AG04449 (cell line): ENCODE results near the gene MFAP3.
"Not testable (repeated sequence)": the region's sequence is repeated elsewhere in the genome, so short reads cannot be mapped to it uniquely, and the experiment has no call there.

Source experiments
- CTCF ChIA-PET: fragments of 350-600 bp; formaldehyde crosslinking; extraction: SDS; loops from one replicate; lab custom pipeline; 2021; ENCODE audit warnings: antibody characterized with exemption; lab: Yijun Ruan, JAX
- POLR2A ChIA-PET: fragments of 400-600, 350-600 bp; formaldehyde crosslinking; extraction: SDS; loops from one replicate; lab custom pipeline; 2020; ENCODE audit warnings: antibody characterized with exemption, inconsistent platforms; lab: Yijun Ruan, JAX
- DNase-seq: peaks from one replicate; pipeline ENCODE4 v3.0.0-alpha.2; 2010; ENCODE audit warnings: low read depth, low spot score
- H3K4me3 ChIP-seq: 2 replicates; pipeline ENCODE4 v1.5.1; 2011; ENCODE audit warnings: low read depth, mild to moderate bottlenecking, control low read depth, low read length
- TF ChIP-seq, protein P1 (sequence below): IDR thresholded peaks from one replicate; pipeline ENCODE4 v1.5.1; 2011; ENCODE audit warnings: mild to moderate bottlenecking, moderate library complexity, low read length, control low read depth, inconsistent platforms; ENCODE audit not compliant: insufficient read depth; ENCODE audit errors: missing control alignments

The MFAP3 gene

DNA sequence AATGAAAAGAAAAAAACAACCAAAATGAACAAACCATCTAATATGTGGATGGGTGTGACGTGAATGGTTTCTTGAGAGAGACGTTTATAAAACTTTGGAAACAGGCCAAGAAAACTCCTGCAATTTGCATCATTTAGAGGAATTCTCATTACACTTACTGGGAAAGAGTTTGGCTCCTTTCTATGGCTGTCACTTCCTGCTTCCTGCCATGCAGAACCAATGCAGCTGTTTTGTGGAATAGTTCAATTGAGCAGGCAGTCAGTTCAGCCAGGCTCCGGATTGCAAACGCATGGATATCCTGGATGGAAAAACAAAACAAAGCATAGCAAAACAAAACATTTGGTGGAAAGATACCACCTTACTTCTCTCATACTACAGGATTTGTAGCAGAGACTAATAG, 36.7 kb upstream of the MFAP3 start:
- POLR2A ChIA-PET: no interaction called here
- DNase-seq: no peak
- no peak overlapping the region for H3K4me3 ChIP-seq
- TF ChIP-seq, protein P1, sequence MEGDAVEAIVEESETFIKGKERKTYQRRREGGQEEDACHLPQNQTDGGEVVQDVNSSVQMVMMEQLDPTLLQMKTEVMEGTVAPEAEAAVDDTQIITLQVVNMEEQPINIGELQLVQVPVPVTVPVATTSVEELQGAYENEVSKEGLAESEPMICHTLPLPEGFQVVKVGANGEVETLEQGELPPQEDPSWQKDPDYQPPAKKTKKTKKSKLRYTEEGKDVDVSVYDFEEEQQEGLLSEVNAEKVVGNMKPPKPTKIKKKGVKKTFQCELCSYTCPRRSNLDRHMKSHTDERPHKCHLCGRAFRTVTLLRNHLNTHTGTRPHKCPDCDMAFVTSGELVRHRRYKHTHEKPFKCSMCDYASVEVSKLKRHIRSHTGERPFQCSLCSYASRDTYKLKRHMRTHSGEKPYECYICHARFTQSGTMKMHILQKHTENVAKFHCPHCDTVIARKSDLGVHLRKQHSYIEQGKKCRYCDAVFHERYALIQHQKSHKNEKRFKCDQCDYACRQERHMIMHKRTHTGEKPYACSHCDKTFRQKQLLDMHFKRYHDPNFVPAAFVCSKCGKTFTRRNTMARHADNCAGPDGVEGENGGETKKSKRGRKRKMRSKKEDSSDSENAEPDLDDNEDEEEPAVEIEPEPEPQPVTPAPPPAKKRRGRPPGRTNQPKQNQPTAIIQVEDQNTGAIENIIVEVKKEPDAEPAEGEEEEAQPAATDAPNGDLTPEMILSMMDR: no peak
- CTCF ChIA-PET: no interaction called here

DNA sequence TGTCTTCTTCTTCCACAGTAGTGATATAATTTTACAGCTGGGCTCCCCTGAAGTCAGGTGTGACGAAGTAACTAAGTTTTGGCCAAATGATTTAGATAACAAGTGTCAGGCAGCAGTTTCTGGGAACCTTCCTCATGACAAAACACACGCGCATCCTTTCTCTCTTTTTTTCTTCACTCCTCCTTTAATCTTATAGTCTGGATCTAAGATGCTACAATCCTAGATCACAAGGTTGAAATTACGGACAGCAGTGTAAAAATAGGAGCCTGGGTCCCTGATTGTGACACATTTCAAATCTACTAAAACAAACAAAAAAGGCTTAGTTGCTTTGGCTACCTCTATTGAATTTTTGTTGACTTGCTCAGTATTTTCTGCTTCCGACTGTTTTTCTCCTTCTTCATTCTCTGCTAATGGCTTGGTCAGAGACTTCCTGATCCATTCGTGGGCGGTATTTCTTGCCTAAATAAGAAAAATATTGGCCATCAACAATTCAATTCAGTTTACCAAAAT, 36.2 kb upstream of the MFAP3 start:
- ChIA-PET POLR2A (no interaction called here), CTCF (no interaction called here)
- no peak for DNase-seq
- TF ChIP-seq, protein P1: no peak
- H3K4me3 ChIP-seq: no peak overlapping the region

DNA sequence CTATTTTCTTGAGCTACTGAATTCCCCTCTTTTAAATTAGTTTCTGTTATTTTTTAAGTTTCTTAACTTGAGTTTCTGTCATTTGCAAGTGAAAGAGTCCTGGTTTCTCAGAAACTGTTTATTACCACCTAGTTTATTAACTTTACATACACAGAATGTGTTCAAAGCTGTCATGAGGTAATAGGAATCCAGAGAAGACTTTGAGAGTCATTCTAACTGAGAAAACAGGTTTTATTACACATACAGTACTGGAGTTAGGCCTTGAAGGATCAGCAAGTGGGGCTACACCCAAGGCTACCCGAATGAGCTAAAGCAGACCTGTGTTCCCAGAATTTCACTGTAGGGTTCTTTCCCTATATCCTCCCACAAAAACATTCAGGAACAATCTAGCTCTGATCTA, 33.1 kb upstream of the MFAP3 start:
- H3K4me3 ChIP-seq: no peak overlapping the region
- ChIA-PET CTCF (interaction anchor here (0.8 to 1.2 kb wide), 2 partner anchors 21 to 70 kb away, joined by 3 to 5 read pairs; no protein-coding TSS in a partner anchor), POLR2A (no interaction called here)
- TF ChIP-seq, protein P1: no peak
- no peak for DNase-seq

DNA sequence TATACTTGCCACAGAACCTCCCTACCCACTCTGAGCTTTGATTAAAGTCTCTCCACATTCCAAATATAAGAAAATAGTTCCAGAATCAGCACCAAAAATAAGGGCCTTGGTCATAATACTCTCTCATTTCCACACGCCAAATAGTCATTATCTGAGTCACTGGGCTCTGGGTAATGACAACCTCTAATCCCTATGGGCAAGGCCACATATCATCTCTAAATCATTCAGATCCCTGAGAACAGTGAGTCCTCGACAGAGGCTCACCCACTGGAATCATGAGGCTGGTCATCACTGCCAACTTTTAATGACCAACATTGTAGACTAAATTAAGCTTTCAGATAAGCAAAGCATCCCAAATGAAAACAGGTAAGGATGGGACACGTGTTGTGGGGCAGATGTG, 28.1 kb upstream of the MFAP3 start:
- H3K4me3 ChIP-seq: no peak overlapping the region
- CTCF ChIA-PET: interaction anchor here (0.8 kb wide), 1 partner anchor 35 kb away, joined by 3 read pairs; no protein-coding TSS in a partner anchor
- DNase-seq: no peak
- TF ChIP-seq, protein P1: no peak
- POLR2A ChIA-PET: no interaction called here

DNA sequence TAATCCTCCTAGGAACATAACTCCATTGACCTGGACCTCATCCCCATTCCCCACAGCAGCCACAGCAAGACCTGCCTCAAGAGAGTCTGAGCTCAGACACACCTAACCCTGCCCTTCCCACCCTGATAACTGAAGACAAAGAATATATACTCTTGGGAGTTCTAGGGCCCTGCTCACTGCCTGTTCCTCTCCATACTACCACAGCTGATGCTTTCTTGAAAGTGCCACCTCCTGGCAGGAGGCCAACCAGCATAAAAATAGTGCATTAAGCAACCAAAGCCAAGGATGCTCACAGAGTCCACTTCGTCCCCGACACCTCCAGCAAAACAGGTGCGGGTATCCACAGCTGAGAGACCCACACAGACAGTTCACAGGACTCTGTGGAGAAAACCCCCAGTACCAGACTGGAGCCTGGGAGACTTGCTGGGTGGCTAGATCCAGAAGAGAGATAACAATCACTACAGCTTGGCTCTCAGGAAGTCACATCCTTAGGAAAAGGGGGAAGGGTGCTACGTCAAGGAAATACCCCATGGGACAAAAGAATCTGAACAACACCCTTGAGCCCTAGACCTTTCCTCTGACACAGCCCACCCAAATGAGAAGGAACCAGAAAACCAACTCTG, 23.6 kb upstream of the MFAP3 start:
- ChIA-PET CTCF (no interaction called here), POLR2A (no interaction called here)
- no peak for DNase-seq
- TF ChIP-seq, protein P1: no peak
- no peak overlapping the region for H3K4me3 ChIP-seq

DNA sequence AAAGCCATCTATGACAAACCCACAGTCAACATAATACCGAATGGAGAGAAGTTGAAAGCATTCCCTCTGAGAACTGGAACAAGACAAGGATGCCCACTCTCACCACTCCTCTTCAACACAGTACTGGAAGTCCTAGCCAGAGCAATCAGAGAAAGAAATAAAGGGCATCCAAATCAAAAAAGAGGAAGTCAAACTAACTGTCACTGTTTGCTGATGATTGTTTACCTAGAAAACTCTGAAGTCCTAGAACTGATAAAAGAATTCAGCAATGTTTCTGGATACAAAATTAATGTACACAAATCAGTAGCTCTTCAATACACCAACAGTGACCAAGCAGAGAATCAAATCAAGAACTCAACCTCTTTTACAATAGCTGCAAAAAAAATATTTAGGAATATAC, 19.8 kb upstream of the MFAP3 start:
- H3K4me3 ChIP-seq, DNase-seq, POLR2A ChIA-PET: not testable (repeated sequence)
- CTCF ChIA-PET: interaction anchor here (0.8 kb wide), 1 partner anchor 584 kb away, joined by 3 read pairs; no protein-coding TSS in a partner anchor

DNA sequence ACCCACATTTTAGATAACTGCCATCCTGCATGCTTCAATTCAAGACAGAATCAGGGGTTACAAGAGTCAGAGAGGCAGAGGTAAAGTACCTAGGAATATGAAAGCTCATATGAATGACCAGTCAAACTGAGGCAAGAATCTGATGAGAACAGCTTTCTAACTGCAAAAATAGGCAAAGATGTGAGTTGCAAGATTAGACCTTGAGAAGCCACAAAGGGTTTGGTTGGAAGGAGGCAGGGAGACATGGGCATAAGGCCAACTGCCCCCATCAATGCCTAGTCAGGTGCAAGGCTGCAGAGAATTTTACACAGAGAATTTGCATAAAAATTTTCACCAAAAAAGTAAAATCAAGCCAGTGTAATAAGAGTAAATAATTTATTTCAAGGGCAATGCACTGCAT, 12.8 kb upstream of the MFAP3 start:
- POLR2A ChIA-PET: no interaction called here

More for the DNA sequence above, 12.8 kb upstream of the MFAP3 start:
- no peak for DNase-seq
- no peak overlapping the region for H3K4me3 ChIP-seq
- CTCF ChIA-PET: no interaction called here
- TF ChIP-seq, protein P1: no peak
